Osteocyte (in vitro differentiated cells): Measurements from ENCODE around the gene CCNG2. TPM values are rescaled to one million over a fixed set of nuclear protein-coding genes. Genes with fewer than 3 reads are reported as not detected.
A peak's percentile ranks its signal among the peaks of the same experiment; 100 is the strongest.

Source experiments
- DNase-seq: peaks from one replicate; pipeline ENCODE4 v3.0.0; 2021; ENCODE audit warnings: mixed read lengths; ENCODE audit not compliant: unreplicated experiment; ENCODE audit errors: extremely low spot score
- H3K27ac Mint-ChIP-seq: one replicate; pipeline ENCODE4 v1.8.0; 2021; ENCODE audit warnings: mild to moderate bottlenecking, mixed read lengths; ENCODE audit not compliant: unreplicated experiment
- H3K27me3 Mint-ChIP-seq: one replicate; pipeline ENCODE4 v1.8.0; 2021; ENCODE audit warnings: mixed read lengths; ENCODE audit not compliant: unreplicated experiment
- H3K36me3 Mint-ChIP-seq: one replicate; pipeline ENCODE4 v1.8.0; 2021; ENCODE audit warnings: mixed read lengths; ENCODE audit not compliant: unreplicated experiment
- H3K4me1 Mint-ChIP-seq: one replicate; pipeline ENCODE4 v1.8.0; 2021; ENCODE audit warnings: mixed read lengths; ENCODE audit not compliant: unreplicated experiment
- H3K4me3 Mint-ChIP-seq: one replicate; pipeline ENCODE4 v1.8.0; 2021; ENCODE audit warnings: mild to moderate bottlenecking, moderate library complexity, mixed read lengths; ENCODE audit not compliant: unreplicated experiment
- H3K9me3 Mint-ChIP-seq: one replicate; pipeline ENCODE4 v1.8.0; 2021; ENCODE audit warnings: mixed read lengths; ENCODE audit not compliant: unreplicated experiment
- CTCF ChIP-seq: fragments of 200-600 bp; sonication (generic); IDR thresholded peaks from 2 replicates; pipeline ENCODE4 v1.5.0; 2021; ENCODE audit warnings: antibody characterized with exemption, mild to moderate bottlenecking, moderate library complexity
- total RNA-seq: library from RNA; stranded (reverse); gene quantifications from 2 replicates; pipeline ENCODE4 v1.2.1, GENCODE V29; 2021

The CCNG2 gene
- total RNA-seq, 1 donor from 2014 or later = 73.3 TPM

- H3K27ac Mint-ChIP-seq = no peak overlapping the region
- peak; percentile 86 for DNase-seq
These were observed 46.6 kb downstream of the CCNG2 start for GRCh38 chr4:77203380-77204197.

GRCh38 chr4:77204621-77205020 lies 47.6 kb downstream of the CCNG2 start:
- no peaks in the 10 kb centered on the region for H3K36me3 Mint-ChIP-seq
- H3K27me3 Mint-ChIP-seq = peaks cover 36% of the 10 kb centered on the region
- H3K4me1 Mint-ChIP-seq = no peaks in the 10 kb centered on the region
- DNase-seq = no peak
- no peak overlapping the region for H3K27ac Mint-ChIP-seq
- no peaks in the 10 kb centered on the region for H3K9me3 Mint-ChIP-seq
- no peak for TF ChIP-seq CTCF
- H3K4me3 Mint-ChIP-seq = no peak overlapping the region

More at GRCh38 chr4:77203380-77204197, 46.6 kb downstream of the CCNG2 start:
- H3K27me3 Mint-ChIP-seq = peaks cover 45% of the 10 kb centered on the region
- H3K9me3 Mint-ChIP-seq = no peaks in the 10 kb centered on the region
- no peaks in the 10 kb centered on the region for H3K36me3 Mint-ChIP-seq
- no peaks in the 10 kb centered on the region for H3K4me1 Mint-ChIP-seq
- TF ChIP-seq CTCF = peak; percentile 86
- no peak overlapping the region for H3K4me3 Mint-ChIP-seq

GRCh38 chr4:77209012-77209411 lies 52.0 kb downstream of the CCNG2 start:
- Mint-ChIP-seq H3K27ac (no peak overlapping the region), H3K9me3 (no peaks in the 10 kb centered on the region), H3K27me3 (peaks cover 41% of the 10 kb centered on the region), H3K4me1 (no peaks in the 10 kb centered on the region), H3K36me3 (no peaks in the 10 kb centered on the region), H3K4me3 (no peak overlapping the region)
- no peak for TF ChIP-seq CTCF
- DNase-seq = no peak

- Mint-ChIP-seq H3K27me3 (peaks cover 40% of the 10 kb centered on the region), H3K36me3 (no peaks in the 10 kb centered on the region), H3K4me3 (no peak overlapping the region)
These were observed 52.9 kb downstream of the CCNG2 start for GRCh38 chr4:77209936-77210335.

More at GRCh38 chr4:77209936-77210335, 52.9 kb downstream of the CCNG2 start:
- no peak for DNase-seq
- no peak overlapping the region for H3K27ac Mint-ChIP-seq
- H3K4me1 Mint-ChIP-seq = no peaks in the 10 kb centered on the region
- no peaks in the 10 kb centered on the region for H3K9me3 Mint-ChIP-seq
- TF ChIP-seq CTCF = no peak
